Measurements from ENCODE around the gene ZNF547.
"Not testable (repeated sequence)": the region's sequence is repeated elsewhere in the genome, so short reads cannot be mapped to it uniquely, and the experiment has no call there.

Gene ZNF547

DNA sequence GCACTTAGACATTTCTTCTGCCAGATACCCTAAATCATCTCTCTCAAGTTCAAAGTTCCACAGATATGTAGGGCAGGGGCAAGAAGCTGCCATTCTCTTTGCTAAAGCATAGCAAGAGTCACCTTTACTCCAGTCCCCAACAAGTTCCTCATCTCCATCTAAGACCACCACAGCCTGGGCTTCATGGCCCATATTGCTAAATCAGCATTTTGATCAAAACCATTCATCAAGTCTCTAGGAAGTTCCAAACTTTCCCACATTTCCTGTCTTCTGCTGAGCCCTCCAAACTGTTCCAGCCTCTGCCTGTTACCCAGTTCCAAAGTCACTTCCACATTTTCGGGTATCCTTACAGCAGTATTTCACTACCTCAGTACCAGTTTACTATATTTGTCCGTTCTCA, 11.3 kb downstream of the ZNF547 start:
- not testable (repeated sequence) for DNase-seq (ENCODE audit: low read depth, low spot score)

DNA sequence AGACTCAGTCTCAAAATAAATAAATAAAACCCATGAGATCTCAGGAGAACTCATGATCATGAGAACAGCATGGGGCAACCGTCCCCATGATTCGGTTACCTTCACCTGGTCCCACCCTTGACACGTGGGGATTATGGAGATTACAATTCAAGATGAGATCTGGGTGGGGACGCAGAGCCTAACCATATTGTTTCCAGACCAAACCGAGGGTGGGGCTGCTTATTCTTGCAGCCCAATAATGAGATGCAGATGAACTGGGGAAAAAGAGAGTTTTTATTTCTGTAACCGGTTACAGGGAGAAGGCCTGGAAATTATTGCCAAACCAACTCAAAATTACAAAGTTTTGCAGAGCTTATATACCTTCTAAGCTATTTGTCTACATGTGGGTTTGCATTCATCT, 12.8 kb downstream of the ZNF547 start:
- DNase-seq (ENCODE audit: low read depth, low spot score), result no peak

DNA sequence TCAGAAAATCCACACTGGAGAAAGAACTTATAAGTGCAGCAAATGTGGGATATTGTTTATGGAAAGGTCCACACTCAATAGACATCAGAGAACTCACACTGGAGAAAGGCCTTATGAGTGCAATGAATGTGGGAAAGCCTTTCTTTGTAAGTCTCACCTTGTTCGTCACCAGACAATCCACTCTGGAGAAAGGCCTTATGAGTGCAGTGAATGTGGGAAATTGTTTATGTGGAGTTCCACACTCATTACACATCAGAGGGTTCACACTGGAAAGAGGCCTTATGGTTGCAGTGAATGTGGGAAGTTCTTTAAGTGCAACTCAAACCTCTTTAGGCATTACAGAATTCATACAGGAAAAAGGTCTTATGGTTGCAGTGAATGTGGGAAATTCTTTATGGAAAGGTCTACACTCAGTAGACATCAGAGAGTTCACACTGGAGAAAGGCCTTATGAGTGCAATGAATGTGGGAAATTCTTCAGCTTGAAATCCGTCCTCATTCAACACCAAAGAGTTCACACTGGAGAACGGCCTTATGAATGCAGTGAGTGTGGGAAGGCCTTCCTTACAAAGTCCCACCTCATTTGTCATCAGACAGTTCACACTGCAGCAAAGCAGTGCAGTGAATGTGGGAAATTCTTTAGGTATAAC, 14.3 kb downstream of the ZNF547 start:
- DNase-seq (ENCODE audit: low read depth, low spot score), result no peak

DNA sequence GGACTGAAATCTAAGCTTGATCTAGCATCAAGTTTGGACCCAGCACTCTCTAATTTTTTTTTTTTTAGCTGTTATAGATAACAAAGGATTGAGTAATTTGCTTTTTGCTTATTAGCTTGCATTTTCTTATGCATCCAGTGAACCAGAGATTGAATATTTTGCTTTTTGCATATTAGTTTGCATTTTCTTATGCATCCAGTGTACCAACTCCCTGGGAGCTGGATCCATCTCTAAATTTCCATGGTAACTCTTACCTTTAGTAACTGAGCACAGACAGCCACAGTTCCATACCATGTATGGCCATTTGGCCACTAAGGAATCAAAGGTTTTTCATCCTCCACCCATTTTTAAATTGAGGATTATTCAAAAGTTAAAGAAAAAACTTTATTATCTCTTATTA, 17.6 kb downstream of the ZNF547 start:
- no peak for DNase-seq (ENCODE audit: low read depth, low spot score)

DNA sequence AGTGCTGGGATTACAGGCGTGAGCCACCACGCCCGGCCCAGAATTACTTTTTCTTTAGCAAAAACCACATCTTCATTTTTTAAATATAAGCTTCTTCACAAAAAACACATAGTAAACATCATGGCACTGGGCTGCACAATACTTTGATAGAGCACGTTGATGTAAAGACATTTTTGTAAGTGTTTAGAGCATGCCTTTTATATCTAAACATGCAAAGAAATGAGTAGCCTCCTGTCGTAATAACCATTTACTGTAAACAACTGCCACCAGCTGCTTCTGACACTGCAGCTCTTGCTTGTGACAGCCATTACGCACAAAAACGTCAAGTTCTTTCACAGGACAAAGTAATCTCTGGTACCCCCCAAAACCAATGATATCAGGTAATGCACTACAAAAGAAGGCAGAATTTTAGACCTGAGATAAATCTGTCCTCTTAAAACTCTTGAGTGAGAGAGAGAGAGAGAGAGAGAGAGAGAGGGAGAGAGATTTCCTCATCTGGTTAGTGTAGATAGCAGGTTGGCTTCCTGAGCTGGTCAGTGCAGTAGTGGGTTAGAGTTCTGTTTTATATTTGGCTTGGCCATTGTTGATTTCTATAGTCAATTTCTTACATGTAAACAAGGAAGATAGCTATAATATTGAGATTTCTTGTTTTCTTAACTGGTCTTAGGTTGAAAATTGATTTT, 19.6 kb downstream of the ZNF547 start:
- DNase-seq (ENCODE audit: low read depth, low spot score), result no peak

DNA sequence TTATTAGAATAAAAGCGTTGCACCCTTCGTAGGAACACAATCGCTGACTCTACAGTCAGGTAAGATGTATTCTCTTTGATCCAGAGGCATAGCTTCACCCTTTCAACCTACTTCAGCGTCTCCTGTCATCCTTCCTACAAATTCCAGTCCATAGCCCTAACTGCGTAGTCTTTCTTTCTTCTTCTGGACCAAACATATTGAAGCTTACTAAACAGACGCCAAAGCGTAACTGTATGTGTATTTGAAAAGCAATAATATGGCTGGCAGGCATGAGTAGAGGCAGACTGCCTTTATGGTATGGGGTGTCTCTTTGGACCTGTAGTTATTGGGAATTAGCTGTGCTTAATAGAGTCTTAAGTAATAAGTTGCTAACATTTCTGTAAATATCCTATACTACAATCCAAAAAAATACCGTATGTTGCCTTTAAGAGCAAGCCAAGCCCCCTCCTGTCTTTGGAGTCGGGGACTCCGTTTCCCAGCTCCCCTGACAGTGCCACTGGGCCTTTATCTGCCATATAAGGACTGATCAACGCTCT, 25.9 kb downstream of the ZNF547 start:
- DNase-seq (ENCODE audit: low read depth, low spot score), result no peak

DNA sequence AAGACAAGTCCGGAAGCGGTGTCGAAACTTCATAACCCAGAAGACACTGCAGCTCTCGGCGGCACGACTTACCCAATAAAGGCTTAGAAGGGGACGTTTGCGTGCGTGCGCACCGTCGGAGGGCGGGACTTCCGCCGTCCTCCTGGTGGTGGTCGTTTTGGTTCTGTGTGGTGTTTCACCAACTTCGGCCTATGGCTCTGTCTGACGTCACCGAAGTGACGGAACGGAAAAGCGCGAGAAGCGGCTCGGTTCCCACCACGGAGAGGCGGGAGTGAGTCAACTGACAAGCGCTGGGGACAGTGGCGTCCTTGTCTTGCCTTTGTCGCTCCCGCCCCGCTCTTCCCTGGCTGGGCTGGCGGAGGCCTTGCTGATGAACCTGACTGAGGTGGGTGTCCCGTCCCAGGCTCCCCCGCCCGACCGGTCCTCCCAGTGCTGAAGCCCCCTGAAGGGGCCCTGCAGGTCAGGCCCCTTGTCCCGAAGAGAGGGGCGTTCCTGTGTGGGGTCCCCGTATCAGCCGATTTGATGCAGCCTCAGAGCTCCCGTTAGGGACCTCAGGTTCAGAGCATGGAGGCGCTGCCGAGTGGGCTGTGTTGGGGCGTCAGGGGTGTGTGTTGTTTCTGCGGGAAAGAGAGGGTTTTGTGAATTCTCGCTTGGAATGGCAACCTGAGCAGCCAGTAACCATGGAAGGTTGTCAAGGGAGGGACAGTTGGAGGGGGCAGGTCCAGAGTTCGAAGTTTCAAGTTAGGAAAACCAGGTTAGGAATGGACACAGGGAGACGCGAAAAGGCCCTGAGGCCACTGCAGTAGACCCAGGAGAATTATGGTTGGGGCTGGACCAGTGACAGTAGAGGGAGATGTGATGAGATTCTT, 26.6 kb downstream of the ZNF547 start, which contains the start of gene ZNF548:
TSS of gene ZNF548 (plus strand) at position 125 of the 869 bp plus-strand sequence. CDS start at position 371, 246 bp downstream.
- peak; percentile 96 for DNase-seq (ENCODE audit: low read depth, low spot score)

DNA sequence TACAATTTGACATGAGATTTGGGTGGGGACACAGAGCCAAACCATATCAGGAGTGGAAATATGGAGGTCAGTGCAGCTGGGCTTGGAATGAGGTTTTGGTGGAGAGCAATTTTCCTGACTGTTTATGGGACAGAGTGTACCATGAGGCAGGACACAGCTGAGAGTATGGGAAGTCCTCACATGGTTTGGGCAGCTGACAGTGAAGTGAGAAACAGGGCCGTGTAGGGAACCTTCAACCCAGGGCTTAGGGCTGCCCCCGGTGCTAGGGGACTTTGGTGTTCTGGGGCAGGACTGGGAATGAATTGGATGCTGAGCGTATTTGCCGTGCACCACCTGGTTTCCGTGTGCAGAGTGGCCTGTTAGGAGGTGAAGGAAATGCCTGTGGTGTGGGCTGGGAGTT, 32.4 kb downstream of the ZNF547 start:
- no peak for DNase-seq (ENCODE audit: low read depth, low spot score)

DNA sequence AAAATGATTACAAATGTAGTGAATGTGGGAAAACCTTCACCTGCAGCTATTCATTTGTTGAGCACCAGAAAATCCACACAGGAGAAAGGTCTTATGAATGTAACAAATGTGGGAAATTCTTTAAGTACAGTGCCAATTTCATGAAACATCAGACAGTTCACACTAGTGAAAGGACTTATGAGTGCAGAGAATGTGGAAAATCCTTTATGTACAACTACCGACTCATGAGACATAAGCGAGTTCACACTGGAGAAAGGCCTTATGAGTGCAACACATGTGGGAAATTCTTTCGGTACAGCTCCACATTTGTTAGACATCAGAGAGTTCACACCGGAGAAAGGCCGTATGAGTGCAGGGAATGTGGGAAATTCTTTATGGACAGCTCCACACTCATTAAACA, 35.5 kb downstream of the ZNF547 start:
- DNase-seq (ENCODE audit: low read depth, low spot score), result no peak

DNA sequence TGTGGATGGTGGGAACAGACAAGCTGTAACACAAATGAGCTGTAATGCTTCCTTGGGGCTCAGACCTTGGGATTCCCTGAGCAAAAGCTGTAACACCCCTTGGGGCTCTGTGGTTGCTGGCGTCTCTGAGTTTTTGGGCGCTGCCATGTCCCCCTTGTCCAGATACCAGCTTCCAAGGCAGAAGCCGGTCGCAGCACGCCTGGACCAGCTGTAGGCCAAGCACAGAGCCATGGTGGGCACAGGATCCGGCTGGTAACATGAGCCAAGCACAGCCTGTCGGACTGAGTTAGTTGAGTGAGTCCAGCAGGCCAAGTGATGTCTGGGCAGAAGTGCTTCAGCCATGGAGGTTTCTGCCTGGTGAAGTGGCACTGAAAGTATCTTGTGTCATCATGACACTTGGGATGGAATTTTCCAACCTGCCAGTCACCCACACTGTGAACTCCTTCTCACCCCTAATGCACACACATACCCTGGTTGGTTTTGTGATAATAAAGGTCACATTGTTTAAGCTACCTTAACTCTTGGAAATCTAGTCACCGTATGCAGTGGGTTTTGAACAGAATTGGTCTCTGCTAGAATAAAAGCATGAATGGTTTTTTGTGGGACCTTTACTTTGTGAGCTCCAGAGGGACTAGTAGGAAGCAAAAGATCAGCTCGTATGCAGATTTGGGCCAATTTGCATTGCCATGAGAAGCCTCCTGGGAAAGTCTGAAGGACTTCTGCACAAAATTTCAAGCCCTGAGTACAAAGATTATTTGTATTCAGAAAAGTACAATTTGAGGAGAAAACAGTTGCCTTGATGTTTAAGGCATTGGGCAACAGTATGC, 40.6 kb downstream of the ZNF547 start:
- DNase-seq (ENCODE audit: low read depth, low spot score), result no peak

DNA sequence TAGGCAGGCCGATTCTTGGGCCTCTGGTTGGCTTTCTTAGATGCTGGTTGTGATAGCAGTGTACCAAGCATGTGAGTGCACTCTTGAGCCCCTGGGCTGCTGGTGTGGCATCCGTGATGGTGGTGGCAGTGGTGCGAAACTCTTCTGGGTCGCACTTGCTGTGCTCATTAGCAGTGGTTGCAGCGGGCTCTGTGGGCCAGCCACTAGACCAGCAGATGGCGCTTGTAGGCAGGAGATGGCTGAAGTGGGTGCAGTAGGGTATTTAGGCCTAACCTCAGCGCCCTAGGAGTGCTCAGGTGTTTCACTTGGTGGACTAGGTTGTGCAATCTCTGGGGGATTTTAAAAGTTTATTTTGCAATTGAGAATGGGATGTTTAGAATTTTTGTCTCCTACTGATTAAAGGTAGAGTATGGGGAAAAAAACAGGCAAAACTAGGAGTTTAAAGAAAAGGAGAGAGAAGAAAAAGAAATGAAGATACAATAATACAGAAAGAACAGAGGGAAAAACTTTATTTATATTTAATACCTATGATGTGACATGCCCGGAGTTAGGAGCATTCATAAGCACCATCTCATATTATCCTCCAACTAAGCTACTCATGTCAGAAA, 43.3 kb downstream of the ZNF547 start:
- peak; percentile 31 for DNase-seq (ENCODE audit: low read depth, low spot score)

DNA sequence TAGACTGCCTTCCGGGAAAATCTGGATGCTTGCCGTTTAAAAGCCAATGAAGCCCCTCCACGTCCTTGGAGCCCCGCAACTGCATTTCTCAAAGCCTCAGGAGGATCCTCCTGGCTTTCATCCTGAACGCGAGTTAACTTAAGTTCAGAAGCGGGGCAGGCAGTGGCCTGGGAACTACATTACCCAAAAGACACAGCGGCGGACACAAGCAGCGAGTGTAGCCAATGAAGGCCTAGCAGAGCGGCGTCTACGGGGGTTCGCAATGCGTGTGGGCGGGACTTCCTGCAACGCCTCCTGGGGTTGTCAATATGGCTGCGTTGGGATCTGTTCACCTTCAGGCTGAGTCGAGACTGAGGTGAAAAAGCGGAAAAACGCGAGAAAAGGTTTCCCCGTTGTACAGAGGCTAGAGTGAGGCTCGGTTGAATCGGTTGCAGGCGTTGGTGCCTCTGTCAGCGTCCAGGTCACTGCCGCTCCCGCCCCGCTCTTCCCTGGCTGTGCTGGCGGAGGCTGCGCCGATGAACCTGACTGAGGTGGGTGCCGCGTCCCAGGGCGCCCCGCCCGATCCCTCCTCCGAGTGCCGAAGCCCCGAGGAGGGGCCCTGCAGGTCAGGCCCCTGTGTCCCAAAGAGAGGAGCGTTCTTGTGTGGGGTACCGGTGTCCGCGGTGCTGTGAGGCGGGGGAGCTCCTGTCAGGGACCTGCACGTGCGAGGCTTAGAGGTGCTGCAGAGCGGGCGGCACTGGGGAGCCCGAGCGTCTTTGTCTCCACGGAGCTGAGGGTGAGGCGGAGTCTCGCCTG, 47.7 kb downstream of the ZNF547 start, which contains the start of gene ZNF17:
TSS of gene ZNF17 (plus strand) at position 285 of the 795 bp plus-strand sequence. CDS start 2,455 bp downstream, outside the sequence.
- DNase-seq (ENCODE audit: low read depth, low spot score), result peak; percentile 88

DNA sequence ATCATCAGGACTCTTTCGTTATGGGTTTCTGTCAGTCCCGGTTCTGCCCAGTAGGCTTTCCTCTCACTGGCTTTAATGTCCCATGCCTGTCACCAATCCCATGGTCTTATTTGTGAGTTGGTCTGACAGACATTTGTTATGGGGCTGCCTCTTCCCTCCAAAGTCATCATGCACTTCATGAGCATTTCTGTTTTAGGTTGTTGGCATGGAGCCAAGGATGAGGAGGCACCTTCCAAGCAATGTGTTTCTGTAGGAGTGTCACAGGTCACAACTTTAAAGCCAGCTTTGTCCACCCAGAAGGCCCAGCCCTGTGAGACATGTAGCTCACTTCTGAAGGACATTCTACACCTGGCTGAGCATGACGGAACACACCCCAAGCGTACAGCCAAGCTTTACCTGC, 56.1 kb downstream of the ZNF547 start:
- no peak for DNase-seq (ENCODE audit: low read depth, low spot score)

DNA sequence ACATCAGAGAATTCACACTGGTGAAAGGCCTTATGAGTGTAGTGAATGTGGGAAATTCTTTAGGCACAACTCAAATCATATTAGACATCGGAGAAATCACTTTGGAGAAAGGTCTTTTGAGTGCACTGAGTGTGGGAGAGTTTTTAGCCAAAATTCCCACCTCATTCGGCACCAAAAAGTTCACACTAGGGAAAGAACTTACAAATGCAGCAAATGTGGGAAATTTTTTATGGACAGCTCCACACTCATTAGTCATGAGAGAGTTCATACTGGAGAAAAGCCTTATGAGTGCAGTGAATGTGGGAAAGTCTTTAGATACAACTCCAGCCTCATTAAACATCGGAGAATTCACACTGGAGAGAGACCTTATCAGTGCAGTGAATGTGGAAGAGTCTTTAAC, 57.7 kb downstream of the ZNF547 start:
- no peak for DNase-seq (ENCODE audit: low read depth, low spot score)

All from activated CD4-positive, CD25-positive, alpha-beta regulatory T cell treated with anti-CD3 and anti-CD28 coated beads, Interleukin-2, amount 50 U/mL, for 16 hours (primary cell).